Measurements from ENCODE around the gene FGR. TPM values are rescaled to one million over a fixed set of nuclear protein-coding genes. Genes with fewer than 3 reads are reported as not detected.

Gene FGR
- total and polyA plus RNA-seq, 2 of the 13 experiments (the other 11 are each of a cell fraction or from before 2014, with no cell fraction given): not detected

- TF ChIP-seq ZNF318 (CRISPR knock-in tag; IDR thresholded peaks at IDR 0.05) (0 out of 2 replicates have a peak, but pooled peaks have one; percentile 26), FOXJ3 (CRISPR knock-in tag; IDR thresholded peaks at IDR 0.05; ENCODE audit: borderline replicate concordance) (no peak), ZNF792 (CRISPR knock-in tag; IDR thresholded peaks at IDR 0.05) (peak; percentile 65), ERF (CRISPR knock-in tag; IDR thresholded peaks at IDR 0.05) (peak; percentile 54; the same call in 1 of the 2 replicates), ATF2 (CRISPR knock-in tag; IDR thresholded peaks at IDR 0.05) (peak; percentile 73; the same call in 1 of the 2 replicates), NR2C2 (CRISPR knock-in tag; IDR thresholded peaks at IDR 0.05; ENCODE audit: borderline replicate concordance) (peak; percentile 58), ZBTB3 (CRISPR knock-in tag; IDR thresholded peaks at IDR 0.05; ENCODE audit: borderline replicate concordance, low read depth) (no peak), RFX3 (CRISPR knock-in tag; IDR thresholded peaks at IDR 0.05) (no peak), PPARG (CRISPR knock-in tag; conservative IDR thresholded peaks at IDR 0.05) (peak; percentile 98), ZNF430 (CRISPR knock-in tag; IDR thresholded peaks at IDR 0.05) (no peak), FLYWCH1 (CRISPR knock-in tag; IDR thresholded peaks at IDR 0.05) (no peak), NR0B2 (CRISPR knock-in tag; IDR thresholded peaks at IDR 0.05) (no peak), MLX (CRISPR knock-in tag; IDR thresholded peaks at IDR 0.05) (peak; percentile 78; the same call in 1 of the 2 replicates), TFE3 (CRISPR knock-in tag; IDR thresholded peaks at IDR 0.05) (peak; percentile 88)
These were observed 60.8 kb downstream of the FGR start (continued) for GRCh38 chr1:27574001-27574781.
